DOHH2 (cell line): ENCODE results near the gene PRM3.

Experiments used
- H3F3A ChIP-seq: fragments of 200-600 bp; sonication (generic), shearing (Covaris generic); 2 replicates; pipeline ENCODE4 v1.6.0; 2016; ENCODE audit warnings: antibody characterized with exemption, mild to moderate bottlenecking; ENCODE audit not compliant: control insufficient read depth, insufficient read depth
- H3K27ac ChIP-seq: fragments of 200-600 bp; sonication (generic); 2 replicates; pipeline ENCODE4 v1.5.1; 2014; ENCODE audit warnings: low read depth, mild to moderate bottlenecking, low read length, moderate library complexity
- H3K27me3 ChIP-seq: fragments of 200-600 bp; sonication (generic); 2 replicates; pipeline ENCODE4 v1.6.1; 2014; ENCODE audit warnings: mild to moderate bottlenecking, low read length, mixed read lengths; ENCODE audit not compliant: control insufficient read depth
- H3K36me3 ChIP-seq: fragments of 200-600 bp; sonication (generic); 2 replicates; pipeline ENCODE4 v1.6.1; 2014; ENCODE audit warnings: mild to moderate bottlenecking, low read length, moderate library complexity, mixed read lengths; ENCODE audit not compliant: control insufficient read depth
- H3K4me1 ChIP-seq: fragments of 200-600 bp; sonication (generic); 2 replicates; pipeline ENCODE4 v1.6.1; 2014; ENCODE audit warnings: mild to moderate bottlenecking, low read length, mixed read lengths; ENCODE audit not compliant: control insufficient read depth
- H3K4me2 ChIP-seq: fragments of 200-600 bp; sonication (generic); 2 replicates; pipeline ENCODE4 v1.6.0; 2014; ENCODE audit warnings: mild to moderate bottlenecking, low read length, moderate library complexity
- H3K4me3 ChIP-seq: fragments of 200-600 bp; sonication (generic); 2 replicates; pipeline ENCODE4 v1.5.1; 2014; ENCODE audit warnings: mild to moderate bottlenecking, low read length, mixed read lengths
- H3K79me2 ChIP-seq: fragments of 200-600 bp; sonication (generic); 2 replicates; pipeline ENCODE4 v1.6.1; 2014; ENCODE audit warnings: mild to moderate bottlenecking, low read length, mixed read lengths; ENCODE audit not compliant: control insufficient read depth
- H3K9me2 ChIP-seq: fragments of 200-600 bp; sonication (generic); replicated peaks from 2 replicates; pipeline ENCODE4 v1.6.1; 2014; ENCODE audit warnings: mild to moderate bottlenecking, low read length, mixed read lengths; ENCODE audit not compliant: control insufficient read depth
- H3K9me3 ChIP-seq: fragments of 200-600 bp; sonication (generic); 2 replicates; pipeline ENCODE4 v1.6.1; 2014; ENCODE audit warnings: antibody characterized with exemption, low read length, mixed read lengths; ENCODE audit not compliant: control insufficient read depth, insufficient read depth
- H4K20me1 ChIP-seq: fragments of 200-600 bp; sonication (generic); 2 replicates; pipeline ENCODE4 v1.6.0; 2014; ENCODE audit warnings: low read depth, mild to moderate bottlenecking, antibody characterized with exemption, low read length, moderate library complexity; ENCODE audit not compliant: control insufficient read depth, insufficient read depth
- CTCF ChIP-seq: fragments of 200-600 bp; sonication (generic); IDR thresholded peaks from one replicate; pipeline ENCODE4 v1.5.1; 2014; ENCODE audit warnings: antibody characterized with exemption, mild to moderate bottlenecking, low read depth, low read length; ENCODE audit not compliant: poor library complexity, severe bottlenecking
- EZH2phosphoT487 ChIP-seq: fragments of 200-600 bp; sonication (generic); IDR thresholded peaks from 2 replicates; pipeline ENCODE4 v1.6.1; 2017; ENCODE audit warnings: borderline replicate concordance, mild to moderate bottlenecking, antibody characterized with exemption, low read length, moderate library complexity, mixed read lengths

The PRM3 gene

DNA sequence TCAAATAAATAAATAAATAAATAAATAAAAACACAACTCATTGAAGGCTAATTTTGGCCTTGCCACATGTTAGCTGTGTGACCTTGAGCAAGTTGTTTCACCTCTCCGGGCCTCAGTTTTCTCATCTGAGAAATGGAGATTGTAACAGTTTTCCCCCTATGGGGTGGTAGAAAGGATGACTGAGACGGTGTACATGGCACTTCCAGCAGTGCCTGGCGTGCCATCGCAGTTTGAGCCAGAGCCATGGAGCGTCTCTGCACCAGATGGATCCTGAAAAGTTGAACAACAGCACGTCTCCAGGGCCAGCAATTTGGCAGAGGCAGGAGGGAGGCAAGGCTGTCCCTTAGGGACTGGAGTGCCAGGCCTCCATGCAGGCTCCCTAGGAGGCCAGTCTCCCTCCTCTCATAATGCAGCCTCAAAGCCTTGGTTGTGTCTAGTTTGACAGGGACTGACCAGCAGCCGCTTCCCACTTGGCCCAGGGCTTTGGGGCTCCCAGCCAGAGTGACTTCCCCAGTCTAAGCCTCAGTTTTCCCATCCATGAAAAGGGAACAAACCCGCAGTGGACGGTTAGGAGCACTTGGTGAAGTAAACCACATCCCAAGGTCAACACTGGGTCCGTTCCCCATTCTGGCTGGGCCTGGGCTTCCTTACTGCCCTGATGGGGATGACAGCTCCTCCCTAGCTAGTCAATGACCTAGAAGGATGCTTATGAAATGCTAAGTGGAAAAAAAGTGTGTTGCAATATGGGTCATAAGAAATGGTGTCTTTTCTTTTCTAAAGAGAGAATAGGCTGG lies 36.8 kb downstream of the PRM3 start:
- no peaks in the 10 kb centered on the region for H3K9me3 ChIP-seq
- no peak overlapping the region for H3K27ac ChIP-seq
- no peaks in the 10 kb centered on the region for H4K20me1 ChIP-seq
- no peaks in the 10 kb centered on the region for H3K9me2 ChIP-seq
- H3K36me3 ChIP-seq = no peaks in the 10 kb centered on the region
- no peak for TF ChIP-seq EZH2phosphoT487
- TF ChIP-seq CTCF = no peak
- H3K4me3 ChIP-seq = no peak overlapping the region
- H3F3A ChIP-seq = no peaks in the 10 kb centered on the region
- no peak overlapping the region for H3K4me2 ChIP-seq
- peaks cover 26% of the 10 kb centered on the region for H3K27me3 ChIP-seq
- H3K79me2 ChIP-seq = no peaks in the 10 kb centered on the region
- H3K4me1 ChIP-seq = peaks cover 22% of the 10 kb centered on the region

GRCh38 chr16:11235703-11235991 lies 37.8 kb downstream of the PRM3 start:
- H3K9me3 ChIP-seq = no peaks in the 10 kb centered on the region
- H3K36me3 ChIP-seq = no peaks in the 10 kb centered on the region
- H3K27me3 ChIP-seq = peaks cover 29% of the 10 kb centered on the region
- no peaks in the 10 kb centered on the region for H4K20me1 ChIP-seq
- no peak overlapping the region for H3K4me2 ChIP-seq
- TF ChIP-seq CTCF (no peak), EZH2phosphoT487 (no peak)
- no peak overlapping the region for H3K4me3 ChIP-seq
- H3F3A ChIP-seq = no peaks in the 10 kb centered on the region
- H3K79me2 ChIP-seq = no peaks in the 10 kb centered on the region
- H3K4me1 ChIP-seq = peaks cover 18% of the 10 kb centered on the region
- no peak overlapping the region for H3K27ac ChIP-seq
- no peaks in the 10 kb centered on the region for H3K9me2 ChIP-seq

GRCh38 chr16:11234884-11235702 lies 38.3 kb downstream of the PRM3 start:
- H3K4me2 ChIP-seq = no peak overlapping the region
- no peaks in the 10 kb centered on the region for H3K36me3 ChIP-seq
- no peaks in the 10 kb centered on the region for H3K79me2 ChIP-seq
- no peak overlapping the region for H3K4me3 ChIP-seq
- H3K9me3 ChIP-seq = no peaks in the 10 kb centered on the region
- TF ChIP-seq EZH2phosphoT487 (no peak), CTCF (no peak)
- H3K9me2 ChIP-seq = no peaks in the 10 kb centered on the region
- H3K4me1 ChIP-seq = peaks cover 17% of the 10 kb centered on the region
- no peaks in the 10 kb centered on the region for H4K20me1 ChIP-seq
- H3F3A ChIP-seq = no peaks in the 10 kb centered on the region
- no peak overlapping the region for H3K27ac ChIP-seq
- H3K27me3 ChIP-seq = peaks cover 29% of the 10 kb centered on the region
